ENCODE measurements around the gene ANKDD1B. TPM values are rescaled to one million over a fixed set of nuclear protein-coding genes. Genes with fewer than 3 reads are reported as not detected.

Gene ANKDD1B
- total and polyA plus RNA-seq, 3 experiments from 2014 or later = 0.12 to 0.44 TPM; not detected in 1

DNA sequence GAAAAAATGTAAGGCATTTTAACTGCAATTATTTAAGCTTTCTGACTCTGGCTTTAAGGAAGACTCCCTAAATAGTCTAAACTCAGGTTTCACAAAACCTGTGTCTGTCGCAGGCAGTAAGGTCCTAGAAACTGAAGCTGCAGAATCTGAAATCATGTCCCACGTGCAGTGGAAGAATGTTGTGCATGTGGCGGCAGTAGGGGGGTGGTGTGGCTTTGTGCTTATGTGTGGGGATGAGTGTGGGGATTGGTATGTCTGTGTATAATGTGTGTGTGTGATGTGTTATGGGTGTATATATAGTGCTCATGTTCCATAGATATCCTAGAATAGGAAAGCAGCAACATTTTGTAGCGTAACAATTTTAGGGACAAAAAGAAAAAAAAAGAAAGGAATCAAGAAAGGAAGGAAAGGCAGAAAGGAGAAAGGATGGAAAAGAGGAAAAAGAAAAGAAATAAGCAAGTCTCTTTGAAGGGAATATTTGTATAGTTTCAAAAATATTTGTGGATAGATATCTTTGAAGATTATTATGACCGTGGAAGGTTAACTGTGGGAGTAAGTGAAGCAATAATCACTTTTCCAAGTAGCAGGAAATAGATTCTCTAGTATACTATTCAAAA lies 6.6 kb downstream of the ANKDD1B start:
- CTCF ChIA-PET = no interaction called here
- no peaks in the 10 kb centered on the region for H3K9me3 ChIP-seq (ENCODE audit: low read length)
- H3K27ac ChIP-seq (ENCODE audit: low read depth, low read length) = no peak overlapping the region
- Mint-ChIP-seq H3K27me3 (peaks cover 0 to 4% of the 10 kb centered on the region in 2 donors), H3K9me3 (no peaks in the 10 kb centered on the region), H3K36me3 (no peaks in the 10 kb centered on the region), H3K4me1 (no peaks in the 10 kb centered on the region), H3K27ac (no peak overlapping the region), H3K4me3 (no peak overlapping the region)
- no peaks in the 10 kb centered on the region for H3K27me3 ChIP-seq (ENCODE audit: insufficient read depth, low read length, poor library complexity, severe bottlenecking)
- H3K4me1 ChIP-seq (ENCODE audit: insufficient read depth, low read length) = no peaks in the 10 kb centered on the region
- no peaks in the 10 kb centered on the region for H3K36me3 ChIP-seq (ENCODE audit: insufficient read depth, low read length)
- no peak overlapping the region for H3K4me3 ChIP-seq (ENCODE audit: low read length)
- POLR2A ChIA-PET = no interaction called here
- DNase-seq = no peak

DNA sequence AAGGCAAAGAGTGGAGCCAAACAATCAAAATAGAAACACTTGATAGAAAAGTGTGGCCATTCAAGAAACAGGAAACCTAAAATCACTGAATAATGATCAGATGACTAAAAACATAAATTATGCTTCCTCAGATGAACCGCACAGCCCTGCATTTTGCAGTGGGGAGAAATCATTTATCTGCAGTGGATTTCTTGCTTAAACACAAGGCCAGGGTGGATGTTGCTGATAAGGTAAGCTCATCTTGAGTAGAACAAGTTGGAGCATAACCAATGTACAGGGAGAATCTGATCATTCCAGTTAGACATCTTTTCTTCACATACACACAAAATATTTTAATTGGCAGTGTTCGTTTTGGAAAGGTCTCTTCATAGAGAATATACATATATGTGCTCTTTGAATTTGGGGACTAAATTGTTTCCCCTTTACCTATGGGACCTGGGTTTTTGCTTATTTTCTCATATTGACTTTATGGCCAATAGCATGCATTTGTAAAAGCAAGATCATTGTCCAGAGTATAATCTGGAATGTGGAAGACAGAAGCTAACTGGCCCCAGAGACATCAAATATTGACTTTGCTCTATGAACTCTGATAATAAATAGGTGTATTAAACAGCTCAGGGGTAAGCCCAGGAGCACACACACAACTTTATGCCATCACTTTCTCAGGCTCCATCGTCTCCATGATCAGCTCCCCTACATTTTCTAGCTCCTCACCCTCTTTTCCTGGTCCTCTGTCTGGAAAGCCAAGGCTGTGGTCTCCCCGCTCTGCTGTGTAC lies 9.1 kb downstream of the ANKDD1B start:
- H3K9me3 Mint-ChIP-seq = no peaks in the 10 kb centered on the region

DNA sequence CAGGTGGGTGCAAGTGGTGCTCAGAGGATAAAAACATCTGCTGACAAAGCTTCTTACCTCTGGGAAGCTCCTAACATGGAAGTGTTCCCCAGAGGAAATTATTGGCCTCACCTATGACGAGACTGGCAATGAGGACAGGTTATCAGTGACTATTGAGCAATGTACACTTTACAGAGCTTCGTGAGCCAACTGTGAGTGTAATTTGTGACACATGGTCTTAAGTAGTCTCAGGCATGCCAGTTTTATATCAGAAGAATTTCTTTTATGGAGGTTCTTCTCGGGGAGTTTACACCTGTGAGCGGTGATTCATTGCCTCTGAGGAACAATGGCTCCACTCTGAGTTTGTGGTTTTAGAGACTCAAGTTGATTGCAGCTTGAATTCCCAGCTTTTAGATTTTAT lies 11.3 kb downstream of the ANKDD1B start:
- no peak overlapping the region for H3K4me3 ChIP-seq (ENCODE audit: low read length)
- Mint-ChIP-seq H3K4me1 (no peaks in the 10 kb centered on the region), H3K27ac (no peak overlapping the region), H3K27me3 (no peaks in the 10 kb centered on the region), H3K9me3 (no peaks in the 10 kb centered on the region), H3K4me3 (no peak overlapping the region), H3K36me3 (no peaks in the 10 kb centered on the region)
- no peak overlapping the region for H3K27ac ChIP-seq (ENCODE audit: low read depth, low read length)
- no peaks in the 10 kb centered on the region for H3K36me3 ChIP-seq (ENCODE audit: insufficient read depth, low read length)
- ChIA-PET CTCF (no interaction called here), POLR2A (no interaction called here)
- H3K9me3 ChIP-seq (ENCODE audit: low read length) = no peaks in the 10 kb centered on the region
- no peaks in the 10 kb centered on the region for H3K4me1 ChIP-seq (ENCODE audit: insufficient read depth, low read length)
- DNase-seq = no peak
- no peaks in the 10 kb centered on the region for H3K27me3 ChIP-seq (ENCODE audit: insufficient read depth, low read length, poor library complexity, severe bottlenecking)

More for the DNA sequence above, 9.1 kb downstream of the ANKDD1B start:
- H3K27ac ChIP-seq (ENCODE audit: low read depth, low read length) = no peak overlapping the region
- H3K4me3 ChIP-seq (ENCODE audit: low read length) = no peak overlapping the region
- no peak overlapping the region for H3K27ac Mint-ChIP-seq
- no peaks in the 10 kb centered on the region for H3K4me1 Mint-ChIP-seq
- ChIA-PET CTCF (no interaction called here), POLR2A (no interaction called here)
- no peaks in the 10 kb centered on the region for H3K9me3 ChIP-seq (ENCODE audit: low read length)
- H3K4me1 ChIP-seq (ENCODE audit: insufficient read depth, low read length) = no peaks in the 10 kb centered on the region
- H3K4me3 Mint-ChIP-seq = no peak overlapping the region
- H3K36me3 Mint-ChIP-seq = no peaks in the 10 kb centered on the region
- H3K27me3 ChIP-seq (ENCODE audit: insufficient read depth, low read length, poor library complexity, severe bottlenecking) = no peaks in the 10 kb centered on the region
- DNase-seq = no peak
- no peaks in the 10 kb centered on the region for H3K27me3 Mint-ChIP-seq
- no peaks in the 10 kb centered on the region for H3K36me3 ChIP-seq (ENCODE audit: insufficient read depth, low read length)

DNA sequence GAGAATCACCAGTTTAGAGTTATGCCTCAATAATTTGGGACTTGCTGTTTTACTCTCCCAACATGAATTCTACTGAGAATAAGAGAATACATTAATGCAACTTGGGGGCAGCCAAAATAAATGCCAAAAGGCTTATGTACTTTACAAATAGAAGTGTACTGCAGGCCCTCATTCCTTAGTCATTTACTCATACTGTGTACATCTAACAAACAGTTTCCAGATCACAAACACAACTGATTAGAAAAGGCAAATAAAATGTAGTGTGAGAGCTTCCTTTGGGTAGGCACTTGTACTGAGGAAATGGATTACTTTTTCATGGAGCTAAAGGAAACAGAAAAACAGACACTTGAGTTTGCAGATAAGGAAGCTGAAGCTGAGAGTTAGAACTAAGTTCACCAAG lies 12.6 kb downstream of the ANKDD1B start:
- Mint-ChIP-seq H3K4me1 (no peaks in the 10 kb centered on the region), H3K36me3 (no peaks in the 10 kb centered on the region), H3K27ac (no peak overlapping the region), H3K4me3 (no peak overlapping the region), H3K9me3 (no peaks in the 10 kb centered on the region), H3K27me3 (no peaks in the 10 kb centered on the region)
- DNase-seq = no peak
- POLR2A ChIA-PET = no interaction called here
- no peak overlapping the region for H3K27ac ChIP-seq (ENCODE audit: low read depth, low read length)
- no peaks in the 10 kb centered on the region for H3K27me3 ChIP-seq (ENCODE audit: insufficient read depth, low read length, poor library complexity, severe bottlenecking)
- H3K9me3 ChIP-seq (ENCODE audit: low read length) = no peaks in the 10 kb centered on the region
- no peaks in the 10 kb centered on the region for H3K36me3 ChIP-seq (ENCODE audit: insufficient read depth, low read length)
- no peaks in the 10 kb centered on the region for H3K4me1 ChIP-seq (ENCODE audit: insufficient read depth, low read length)
- CTCF ChIA-PET = no interaction called here
- no peak overlapping the region for H3K4me3 ChIP-seq (ENCODE audit: low read length)

DNA sequence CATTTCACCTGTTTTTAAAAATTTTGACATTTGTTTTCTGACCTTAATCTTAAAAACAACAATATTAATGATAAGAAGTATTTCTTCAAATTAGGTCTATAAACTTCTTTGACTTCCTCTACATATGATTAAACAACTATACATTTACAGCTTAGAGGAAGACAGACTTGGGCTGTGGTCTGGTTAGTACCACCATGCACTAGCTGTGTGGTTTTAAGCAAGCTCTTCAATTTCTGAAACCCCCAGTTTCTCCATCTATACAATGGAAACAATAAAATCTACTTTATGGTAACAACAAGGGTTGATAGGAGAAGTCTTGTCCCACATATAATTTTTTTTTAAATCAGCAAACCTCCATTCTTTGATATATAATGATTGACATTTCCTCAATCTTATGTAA lies 15.7 kb downstream of the ANKDD1B start:
- DNase-seq = no peak
- Histone ChIP-seq H3K36me3 (ENCODE audit: insufficient read depth, low read length) (no peaks in the 10 kb centered on the region), H3K9me3 (ENCODE audit: low read length) (no peaks in the 10 kb centered on the region), H3K4me3 (ENCODE audit: low read length) (no peak overlapping the region), H3K27ac (ENCODE audit: low read depth, low read length) (no peak overlapping the region), H3K27me3 (ENCODE audit: insufficient read depth, low read length, poor library complexity, severe bottlenecking) (no peaks in the 10 kb centered on the region), H3K4me1 (ENCODE audit: insufficient read depth, low read length) (no peaks in the 10 kb centered on the region)
- POLR2A ChIA-PET = no interaction called here
- Mint-ChIP-seq H3K4me3 (no peak overlapping the region), H3K36me3 (no peaks in the 10 kb centered on the region), H3K4me1 (no peaks in the 10 kb centered on the region), H3K27me3 (no peaks in the 10 kb centered on the region), H3K9me3 (no peaks in the 10 kb centered on the region), H3K27ac (no peak overlapping the region)
- CTCF ChIA-PET = no interaction called here

DNA sequence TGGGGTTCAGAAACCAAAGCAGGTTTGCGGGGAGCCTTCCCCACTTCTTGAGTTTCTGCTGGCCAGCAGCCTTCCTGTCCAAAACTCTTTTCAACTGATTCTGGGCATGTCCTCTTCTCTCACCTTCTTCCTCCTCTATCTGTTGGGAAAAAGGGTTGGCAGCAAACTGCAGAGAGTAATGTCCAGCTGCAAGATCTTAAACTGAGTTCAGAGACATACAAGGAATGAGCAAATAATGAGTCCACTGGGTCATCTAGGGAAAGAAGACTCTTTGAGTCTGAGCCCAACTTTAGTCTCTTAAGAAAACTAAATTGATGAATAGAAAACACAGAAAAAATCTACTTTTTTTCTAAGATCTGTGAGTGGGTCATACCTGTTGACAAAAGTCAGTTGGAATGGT lies 16.5 kb downstream of the ANKDD1B start:
- no peaks in the 10 kb centered on the region for H3K9me3 Mint-ChIP-seq
- POLR2A ChIA-PET = no interaction called here
- DNase-seq = no peak
- Histone ChIP-seq H3K27ac (ENCODE audit: low read depth, low read length) (no peak overlapping the region), H3K27me3 (ENCODE audit: insufficient read depth, low read length, poor library complexity, severe bottlenecking) (no peaks in the 10 kb centered on the region), H3K4me3 (ENCODE audit: low read length) (no peak overlapping the region), H3K36me3 (ENCODE audit: insufficient read depth, low read length) (no peaks in the 10 kb centered on the region), H3K4me1 (ENCODE audit: insufficient read depth, low read length) (no peaks in the 10 kb centered on the region), H3K9me3 (ENCODE audit: low read length) (no peaks in the 10 kb centered on the region)
- H3K27ac Mint-ChIP-seq = peak overlapping the region in 2 of 8 donors; percentile 2 to 63
- CTCF ChIA-PET = no interaction called here
- no peaks in the 10 kb centered on the region for H3K4me1 Mint-ChIP-seq
- no peaks in the 10 kb centered on the region for H3K27me3 Mint-ChIP-seq
- H3K4me3 Mint-ChIP-seq = no peak overlapping the region
- H3K36me3 Mint-ChIP-seq = peaks cover 0 to 3% (median 0%) of the 10 kb centered on the region in 3 donors

DNA sequence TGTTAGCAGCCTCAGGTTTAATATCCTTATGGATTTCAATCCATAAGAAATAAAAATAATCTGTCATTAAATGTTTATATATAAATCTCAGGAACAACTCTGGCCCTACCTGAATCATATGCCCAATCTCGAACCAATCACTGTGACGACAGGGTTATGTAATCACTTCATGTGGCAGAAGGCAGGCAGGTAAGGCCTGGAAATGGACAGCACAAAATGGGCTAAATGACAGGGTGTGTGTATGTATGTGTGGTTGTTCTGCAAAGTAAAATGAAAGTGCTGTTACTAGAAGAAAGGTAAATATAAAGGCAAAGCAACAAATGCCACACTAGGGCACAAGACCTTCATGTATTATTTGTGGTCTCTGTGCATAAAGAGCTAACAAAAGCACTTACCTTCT lies 19.6 kb downstream of the ANKDD1B start:
- peaks cover 0 to 12% (median 4%) of the 10 kb centered on the region in 3 donors for H3K36me3 Mint-ChIP-seq
- ChIA-PET CTCF (interaction anchor here (0.6 kb wide), 1 partner anchor 705 kb away, joined by 3 read pairs; no protein-coding TSS in a partner anchor), POLR2A (no interaction called here)
- H3K9me3 Mint-ChIP-seq = no peaks in the 10 kb centered on the region
- H3K9me3 ChIP-seq (ENCODE audit: low read length) = no peaks in the 10 kb centered on the region
- H3K27me3 Mint-ChIP-seq = no peaks in the 10 kb centered on the region
- H3K4me1 ChIP-seq (ENCODE audit: insufficient read depth, low read length) = no peaks in the 10 kb centered on the region
- no peaks in the 10 kb centered on the region for H3K36me3 ChIP-seq (ENCODE audit: insufficient read depth, low read length)
- no peaks in the 10 kb centered on the region for H3K27me3 ChIP-seq (ENCODE audit: insufficient read depth, low read length, poor library complexity, severe bottlenecking)
- no peak overlapping the region for H3K4me3 ChIP-seq (ENCODE audit: low read length)
- no peak overlapping the region for H3K4me3 Mint-ChIP-seq
- no peaks in the 10 kb centered on the region for H3K4me1 Mint-ChIP-seq
- no peak overlapping the region for H3K27ac Mint-ChIP-seq
- H3K27ac ChIP-seq (ENCODE audit: low read depth, low read length) = no peak overlapping the region
- no peak for DNase-seq

DNA sequence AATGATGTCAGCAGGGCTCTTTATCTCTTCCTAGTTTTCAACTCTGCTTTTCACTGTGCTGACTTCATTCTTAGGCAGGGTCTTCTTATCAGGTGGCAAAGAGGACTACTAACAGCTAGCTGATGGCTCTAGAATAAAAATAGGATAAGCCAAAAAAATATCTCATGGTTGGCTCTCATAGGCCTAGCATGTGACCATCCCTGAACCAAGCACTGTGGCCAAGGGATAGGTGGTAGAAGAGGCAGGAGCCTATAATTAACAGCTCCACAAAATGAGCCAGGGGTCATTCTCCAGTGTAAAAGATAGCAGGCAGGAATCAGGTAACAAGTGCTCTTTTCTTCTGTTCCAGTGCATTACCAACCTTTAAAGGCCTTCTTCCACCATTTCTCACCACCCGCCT lies 21.1 kb downstream of the ANKDD1B start:
- H3K27ac Mint-ChIP-seq = no peak overlapping the region
- H3K27me3 Mint-ChIP-seq = peaks cover 0 to 7% of the 10 kb centered on the region in 2 donors
- CTCF ChIA-PET = no interaction called here
- POLR2A ChIA-PET = interaction anchor here (0.7 kb wide), 1 partner anchor 108 kb away, joined by 3 read pairs; no protein-coding TSS in a partner anchor
- no peaks in the 10 kb centered on the region for H3K9me3 Mint-ChIP-seq
- H3K4me1 Mint-ChIP-seq = no peaks in the 10 kb centered on the region
- Histone ChIP-seq H3K4me3 (ENCODE audit: low read length) (no peak overlapping the region), H3K36me3 (ENCODE audit: insufficient read depth, low read length) (no peaks in the 10 kb centered on the region), H3K9me3 (ENCODE audit: low read length) (no peaks in the 10 kb centered on the region), H3K4me1 (ENCODE audit: insufficient read depth, low read length) (no peaks in the 10 kb centered on the region), H3K27me3 (ENCODE audit: insufficient read depth, low read length, poor library complexity, severe bottlenecking) (no peaks in the 10 kb centered on the region), H3K27ac (ENCODE audit: low read depth, low read length) (no peak overlapping the region)
- DNase-seq = no peak
- H3K4me3 Mint-ChIP-seq = no peak overlapping the region
- H3K36me3 Mint-ChIP-seq = peaks cover 0 to 12% (median 4%) of the 10 kb centered on the region in 3 donors
